Caco-2 (cell line): ENCODE results near the gene MGAT3. TPM values are rescaled to one million over a fixed set of nuclear protein-coding genes. Genes with fewer than 3 reads are reported as not detected.

Experiments used
- BruUV-seq: library from RNA; stranded (reverse); fragments of 400-500 nt; replicated peaks from 2 replicates; lab custom pipeline; 2021; lab: Mats Ljungman, UMichigan
- CTCF ChIA-PET: fragments of 300-600 bp; sonication (Branson Sonifier 250); formaldehyde crosslinking; loops from one replicate; lab custom pipeline; 2022; ENCODE audit warnings: antibody characterized with exemption; lab: Charles Lee
- POLR2A ChIA-PET: fragments of 300-600 bp; sonication (Branson Sonifier 250); formaldehyde crosslinking; loops from one replicate; lab custom pipeline; 2022; ENCODE audit warnings: antibody characterized with exemption; lab: Charles Lee
- DNase-seq, 2 experiments: peaks; one replicate each; pipeline versions ENCODE4 v3.0.0 to v3.0.0-alpha.2; 2020 to 2022
- H3K27me3 ChIP-seq: replicated peaks from 2 replicates; pipeline ENCODE4 v1.6.0; 2011; ENCODE audit warnings: low read length; ENCODE audit not compliant: control insufficient read depth, insufficient read depth
- H3K36me3 ChIP-seq: 2 replicates; pipeline ENCODE4 v1.5.1; 2011; ENCODE audit warnings: low read length; ENCODE audit not compliant: control insufficient read depth, insufficient read depth
- H3K4me1 ChIP-seq: fragments of 250-450 bp; sonication (Bioruptor Pico); 2 replicates; pipeline ENCODE4 v1.5.1; 2020; ENCODE audit warnings: mild to moderate bottlenecking
- H3K4me3 ChIP-seq: 2 replicates; pipeline ENCODE4 v1.5.1; 2011; ENCODE audit warnings: low read depth, mild to moderate bottlenecking, control low read depth, low read length
- H3K9me3 ChIP-seq: fragments of 250-450 bp; sonication (Bioruptor Pico); 2 replicates; pipeline ENCODE4 v1.5.1; 2020; ENCODE audit warnings: mild to moderate bottlenecking, moderate library complexity
- H3K27ac Mint-ChIP-seq: one replicate; pipeline ENCODE4 v1.8.0; 2022; ENCODE audit warnings: mixed read lengths; ENCODE audit not compliant: unreplicated experiment
- H3K27me3 Mint-ChIP-seq: one replicate; pipeline ENCODE4 v1.8.0; 2022; ENCODE audit warnings: mixed read lengths; ENCODE audit not compliant: insufficient read depth, unreplicated experiment
- H3K36me3 Mint-ChIP-seq: one replicate; pipeline ENCODE4 v1.8.0; 2022; ENCODE audit warnings: mild to moderate bottlenecking, mixed read lengths; ENCODE audit not compliant: insufficient read depth, unreplicated experiment
- H3K4me1 Mint-ChIP-seq: one replicate; pipeline ENCODE4 v1.8.0; 2022; ENCODE audit warnings: low read depth, mixed read lengths; ENCODE audit not compliant: unreplicated experiment
- H3K4me3 Mint-ChIP-seq: one replicate; pipeline ENCODE4 v1.8.0; 2022; ENCODE audit warnings: mild to moderate bottlenecking, moderate library complexity, mixed read lengths; ENCODE audit not compliant: unreplicated experiment
- H3K9me3 Mint-ChIP-seq: one replicate; pipeline ENCODE4 v1.8.0; 2022; ENCODE audit warnings: mixed read lengths; ENCODE audit not compliant: unreplicated experiment
- CTCF ChIP-seq, 2 experiments: fragments of 200-600 bp in 1 of 2; IDR thresholded peaks; 1 replicate in 1 of 2; 2 replicates in 1 of 2; pipeline versions ENCODE4 v1.5.1 to v1.8.0; 2011 to 2022; ENCODE audit warnings: antibody characterized with exemption in 1 of 2, control low read depth in 1 of 2, inconsistent platforms in 1 of 2, low read depth in 1 of 2, low read length in 1 of 2, mild to moderate bottlenecking in 1 of 2, moderate library complexity in 1 of 2; ENCODE audit not compliant: insufficient read depth in 1 of 2, severe bottlenecking in 1 of 2, unreplicated experiment in 1 of 2
- intact Hi-C: fragments of 100-400 bp; cut with micrococcal nuclease; formaldehyde crosslinking; loops from one replicate; pipeline ENCODE4 v1.10.0; 2022; ENCODE audit not compliant: unreplicated experiment
- total RNA-seq: library from RNA; stranded (reverse); gene quantifications from 2 replicates; pipeline ENCODE4 v1.2.3, GENCODE V29; 2022

The MGAT3 gene
- total RNA-seq, 1 experiment from 2014 or later, result 16.6 TPM

GRCh38 chr22:39435616-39436015 lies 21.2 kb upstream of the MGAT3 start:
- peaks cover 9% of the 10 kb centered on the region; the same call in 1 of the 2 replicates for H3K4me1 ChIP-seq
- no peaks in the 10 kb centered on the region for H3K9me3 ChIP-seq
- peaks cover 13% of the 10 kb centered on the region for H3K36me3 Mint-ChIP-seq
- no peak for TF ChIP-seq CTCF (IDR thresholded peaks at IDR 0.05; ENCODE audit: insufficient read depth in 1 of 2, low read depth in 1 of 2, low read length in 1 of 2, severe bottlenecking in 1 of 2, unreplicated experiment in 1 of 2)
- no peak overlapping the region for H3K4me3 ChIP-seq
- H3K27me3 Mint-ChIP-seq, result no peaks in the 10 kb centered on the region
- H3K4me3 Mint-ChIP-seq, result no peak overlapping the region
- no TSS peak for BruUV-seq
- ChIA-PET CTCF (no interaction called here), POLR2A (interaction anchor here (1.9 kb wide), 1 partner anchor 84 kb away, joined by 4 read pairs; the partner anchor contains the start of gene ATF4)
- intact Hi-C loops, result loop anchor here (2.0 kb wide), 1 partner anchor 39 kb away; no protein-coding TSS in a partner anchor
- H3K27ac Mint-ChIP-seq, result no peak overlapping the region
- no peak for DNase-seq
- no peaks in the 10 kb centered on the region for H3K27me3 ChIP-seq
- H3K36me3 ChIP-seq, result no peaks in the 10 kb centered on the region
- H3K9me3 Mint-ChIP-seq, result no peaks in the 10 kb centered on the region
- H3K4me1 Mint-ChIP-seq, result no peaks in the 10 kb centered on the region

GRCh38 chr22:39437791-39438704 lies 18.8 kb upstream of the MGAT3 start:
- ChIA-PET POLR2A (interaction anchor here (1.9 kb wide), 1 partner anchor 82 kb away, joined by 4 read pairs; the partner anchor contains the start of gene ATF4), CTCF (interaction anchor here (0.6 to 1.5 kb wide), 9 partner anchors 10 to 628 kb away, joined by 3 to 7 read pairs (median 4); partner anchors contain the start of gene TAB1)
- H3K4me3 ChIP-seq, result no peak overlapping the region
- intact Hi-C loops, result loop anchor here (2.0 kb wide), 1 partner anchor 37 kb away; no protein-coding TSS in a partner anchor
- no peak for DNase-seq
- H3K4me3 Mint-ChIP-seq, result no peak overlapping the region
- no peak for TF ChIP-seq CTCF (IDR thresholded peaks at IDR 0.05; ENCODE audit: insufficient read depth in 1 of 2, low read depth in 1 of 2, low read length in 1 of 2, severe bottlenecking in 1 of 2, unreplicated experiment in 1 of 2)
- no peaks in the 10 kb centered on the region for H3K27me3 Mint-ChIP-seq
- H3K4me1 Mint-ChIP-seq, result no peaks in the 10 kb centered on the region
- no TSS peak for BruUV-seq
- H3K36me3 Mint-ChIP-seq, result peaks cover 7% of the 10 kb centered on the region
- H3K27me3 ChIP-seq, result no peaks in the 10 kb centered on the region
- H3K9me3 Mint-ChIP-seq, result no peaks in the 10 kb centered on the region
- peaks cover 15% of the 10 kb centered on the region for H3K4me1 ChIP-seq
- no peaks in the 10 kb centered on the region for H3K36me3 ChIP-seq
- no peaks in the 10 kb centered on the region for H3K9me3 ChIP-seq
- H3K27ac Mint-ChIP-seq, result no peak overlapping the region

- H3K27ac Mint-ChIP-seq, result no peak overlapping the region
- ChIA-PET CTCF (no interaction called here), POLR2A (no interaction called here)
- intact Hi-C loops, result no loop called here
- no TSS peak for BruUV-seq
- H3K27me3 Mint-ChIP-seq, result no peaks in the 10 kb centered on the region
- no peak for TF ChIP-seq CTCF (IDR thresholded peaks at IDR 0.05; ENCODE audit: insufficient read depth in 1 of 2, low read depth in 1 of 2, low read length in 1 of 2, severe bottlenecking in 1 of 2, unreplicated experiment in 1 of 2)
- H3K27me3 ChIP-seq, result no peaks in the 10 kb centered on the region
- DNase-seq, result no peak
- peaks cover 26% of the 10 kb centered on the region for H3K4me1 ChIP-seq
- H3K36me3 ChIP-seq, result no peaks in the 10 kb centered on the region
- H3K4me1 Mint-ChIP-seq, result peaks cover 3% of the 10 kb centered on the region
- no peaks in the 10 kb centered on the region for H3K36me3 Mint-ChIP-seq
- no peaks in the 10 kb centered on the region for H3K9me3 Mint-ChIP-seq
- H3K9me3 ChIP-seq, result no peaks in the 10 kb centered on the region
- no peak overlapping the region for H3K4me3 ChIP-seq
- no peak overlapping the region for H3K4me3 Mint-ChIP-seq
These were observed 17.6 kb upstream of the MGAT3 start for GRCh38 chr22:39439170-39439569.
